ENCODE data around the gene WDR74.

The WDR74 gene

GRCh38 chr11:62810748-62811147 is 28.6 kb downstream of the WDR74 start:
- no peaks in the 10 kb centered on the region for H3K27me3 ChIP-seq (ENCODE audit: insufficient read depth, low read length, poor library complexity)
- H2AFZ ChIP-seq (ENCODE audit: low read depth, low read length): no peak overlapping the region
- ATAC-seq (ENCODE audit: insufficient read depth, low read depth) (no peak), DNase-seq (no peak)
- no peaks in the 10 kb centered on the region for H3K79me2 ChIP-seq (ENCODE audit: insufficient read depth, low read length)
- TF ChIP-seq EZH2 (IDR thresholded peaks at IDR 0.05; ENCODE audit: borderline replicate concordance, low read depth, low read length, severe bottlenecking) (no peak), CTCF (IDR thresholded peaks at IDR 0.05; ENCODE audit: borderline replicate concordance, extremely low read depth, low read length, poor library complexity, severe bottlenecking) (no peak)
- H3K27ac ChIP-seq (ENCODE audit: low read length): no peak overlapping the region
- H4K20me1 ChIP-seq (ENCODE audit: insufficient read depth, low read length): no peaks in the 10 kb centered on the region
- no peak overlapping the region for H3K9ac ChIP-seq (ENCODE audit: low read depth, low read length)
- no peak overlapping the region for H3K4me3 ChIP-seq (ENCODE audit: low read depth in 1 of 2, low read length in 2 of 2)
- H3K4me1 ChIP-seq (ENCODE audit: insufficient read depth, low read length): peaks cover 11% of the 10 kb centered on the region
- peaks cover 9% of the 10 kb centered on the region; the same call in 1 of the 2 replicates for H3K36me3 ChIP-seq (ENCODE audit: insufficient read depth, low read length)
- H3K4me2 ChIP-seq (ENCODE audit: insufficient read depth, low read length): no peak overlapping the region
- no peaks in the 10 kb centered on the region for H3K9me3 ChIP-seq (ENCODE audit: insufficient read depth, low read length, severe bottlenecking)

GRCh38 chr11:62806611-62807121 is 32.7 kb downstream of the WDR74 start:
- Histone ChIP-seq H3K9me3 (ENCODE audit: insufficient read depth, low read length, severe bottlenecking) (no peaks in the 10 kb centered on the region), H3K27me3 (ENCODE audit: insufficient read depth, low read length, poor library complexity) (no peaks in the 10 kb centered on the region), H3K9ac (ENCODE audit: low read depth, low read length) (no peak overlapping the region; the same call in 1 of the 2 replicates), H3K27ac (ENCODE audit: low read length) (no peak overlapping the region; the same call in 1 of the 2 replicates), H2AFZ (ENCODE audit: low read depth, low read length) (no peak overlapping the region), H3K4me3 (ENCODE audit: low read depth in 1 of 2, low read length in 2 of 2) (0 out of 4 replicates have a peak overlapping the region, but pooled peaks of 1 of the 2 experiments have one; percentile 73), H3K4me1 (ENCODE audit: insufficient read depth, low read length) (peaks cover 29% of the 10 kb centered on the region), H3K4me2 (ENCODE audit: insufficient read depth, low read length) (peak overlapping the region; percentile 85), H4K20me1 (ENCODE audit: insufficient read depth, low read length) (peaks cover 15% of the 10 kb centered on the region; the same call in 1 of the 2 replicates), H3K36me3 (ENCODE audit: insufficient read depth, low read length) (peaks cover 24% of the 10 kb centered on the region), H3K79me2 (ENCODE audit: insufficient read depth, low read length) (peaks cover 35% of the 10 kb centered on the region)
- TF ChIP-seq CTCF (IDR thresholded peaks at IDR 0.05; ENCODE audit: borderline replicate concordance, extremely low read depth, low read length, poor library complexity, severe bottlenecking): no peak
- DNase-seq (no peak), ATAC-seq (ENCODE audit: insufficient read depth, low read depth) (no peak)

- DNase-seq (no peak), ATAC-seq (ENCODE audit: insufficient read depth, low read depth) (no peak)
- peaks cover 15% of the 10 kb centered on the region; the same call in 1 of the 2 replicates for H4K20me1 ChIP-seq (ENCODE audit: insufficient read depth, low read length)
- H2AFZ ChIP-seq (ENCODE audit: low read depth, low read length): peak overlapping the region; percentile 90
- peak overlapping the region; percentile 84 for H3K9ac ChIP-seq (ENCODE audit: low read depth, low read length)
- peaks cover 29% of the 10 kb centered on the region for H3K4me1 ChIP-seq (ENCODE audit: insufficient read depth, low read length)
- peak overlapping the region; percentile 85 for H3K4me2 ChIP-seq (ENCODE audit: insufficient read depth, low read length)
- H3K79me2 ChIP-seq (ENCODE audit: insufficient read depth, low read length): peaks cover 42% of the 10 kb centered on the region
- H3K27ac ChIP-seq (ENCODE audit: low read length): peak overlapping the region; percentile 73
- peak overlapping the region; percentile 42 to 73; a peak in 3 of 4 replicates for H3K4me3 ChIP-seq (ENCODE audit: low read depth in 1 of 2, low read length in 2 of 2)
- TF ChIP-seq CTCF (IDR thresholded peaks at IDR 0.05; ENCODE audit: borderline replicate concordance, extremely low read depth, low read length, poor library complexity, severe bottlenecking): no peak
- no peak for TF ChIP-seq EZH2 (IDR thresholded peaks at IDR 0.05; ENCODE audit: borderline replicate concordance, low read depth, low read length, severe bottlenecking)
- peaks cover 31% of the 10 kb centered on the region for H3K36me3 ChIP-seq (ENCODE audit: insufficient read depth, low read length)
- H3K9me3 ChIP-seq (ENCODE audit: insufficient read depth, low read length, severe bottlenecking): no peaks in the 10 kb centered on the region
- H3K27me3 ChIP-seq (ENCODE audit: insufficient read depth, low read length, poor library complexity): no peaks in the 10 kb centered on the region
Observed at GRCh38 chr11:62805961-62806441, 33.4 kb downstream of the WDR74 start.
